ENCODE results near the gene MAST3.
"Not testable (repeated sequence)": the region's sequence is repeated elsewhere in the genome, so short reads cannot be mapped to it uniquely, and the experiment has no call there.

The MAST3 gene

GRCh38 chr19:18089096-18089541 lies 8.5 kb upstream of the MAST3 start:
- H3K56ac ChIP-seq (ENCODE audit: low read length); H3K4ac ChIP-seq (ENCODE audit: low read depth, low read length); H2BK5ac ChIP-seq (ENCODE audit: low read length); H2BK15ac ChIP-seq (replicated peaks; ENCODE audit: low read depth); H2AK5ac ChIP-seq (ENCODE audit: low read length); H3K4me1 ChIP-seq (ENCODE audit: control insufficient read depth, low read depth, low read length); H3K79me1 ChIP-seq (ENCODE audit: low read length); H3K4me3 ChIP-seq (ENCODE audit: low read length); H3K27me3 ChIP-seq (ENCODE audit: insufficient read depth, low read length, poor library complexity); H3K27ac ChIP-seq (ENCODE audit: low read depth, low read length); H4K5ac ChIP-seq (ENCODE audit: low read length); H2BK120ac ChIP-seq (ENCODE audit: low read depth, low read length); H3K36me3 ChIP-seq (ENCODE audit: control insufficient read depth, insufficient read depth, low read length); H4K8ac ChIP-seq (ENCODE audit: low read depth, low read length); H3K79me2 ChIP-seq (ENCODE audit: control insufficient read depth, insufficient read depth, low read length); DNase-seq; H3K9ac ChIP-seq (ENCODE audit: low read length); H3K18ac ChIP-seq (ENCODE audit: low read length); H3K23ac ChIP-seq (ENCODE audit: low read length); H3K4me2 ChIP-seq (ENCODE audit: low read length): not testable (repeated sequence)
- WGBS (ENCODE audit: extremely low coverage, insufficient coverage, low lambda C conversion rate), result no CpG with 5 or more reads among the region's 11 CpGs

DNA sequence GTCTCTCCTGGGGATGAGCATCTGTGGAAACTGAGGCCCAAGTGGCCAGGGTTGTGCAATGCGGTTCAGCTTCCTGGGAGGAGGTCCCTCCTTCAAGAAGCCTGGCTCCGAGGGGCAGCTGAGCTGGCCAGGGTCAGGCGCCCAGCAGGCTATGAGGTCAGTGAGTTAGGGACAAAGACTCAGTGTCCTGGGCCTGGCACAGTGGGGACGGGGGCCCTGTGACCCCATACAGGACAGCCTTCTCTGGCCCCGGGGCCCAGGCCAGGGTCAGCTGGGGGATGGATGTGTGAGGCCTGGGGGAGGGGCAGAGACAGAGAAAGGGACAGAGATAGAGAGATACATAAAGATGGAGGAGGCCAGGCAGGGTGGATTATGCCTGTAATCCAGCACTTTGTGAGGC lies 7.9 kb upstream of the MAST3 start:
- H3K18ac ChIP-seq (ENCODE audit: low read length), result no peak overlapping the region
- H3K79me1 ChIP-seq (ENCODE audit: low read length), result no peaks in the 10 kb centered on the region
- H2BK15ac ChIP-seq (replicated peaks; ENCODE audit: low read depth), result no peak overlapping the region
- no peak overlapping the region for H4K8ac ChIP-seq (ENCODE audit: low read depth, low read length)
- H2BK120ac ChIP-seq (ENCODE audit: low read depth, low read length), result no peak overlapping the region
- DNase-seq, result no peak
- H2AK5ac ChIP-seq (ENCODE audit: low read length), result no peak overlapping the region
- H3K36me3 ChIP-seq (ENCODE audit: control insufficient read depth, insufficient read depth, low read length), result no peaks in the 10 kb centered on the region
- H3K4me1 ChIP-seq (ENCODE audit: control insufficient read depth, low read depth, low read length), result no peaks in the 10 kb centered on the region
- no peak overlapping the region for H3K56ac ChIP-seq (ENCODE audit: low read length)
- H3K4me2 ChIP-seq (ENCODE audit: low read length), result no peak overlapping the region
- H3K79me2 ChIP-seq (ENCODE audit: control insufficient read depth, insufficient read depth, low read length), result no peaks in the 10 kb centered on the region
- WGBS (ENCODE audit: extremely low coverage, insufficient coverage, low lambda C conversion rate), result no CpG with 5 or more reads among the region's 5 CpGs
- H3K23ac ChIP-seq (ENCODE audit: low read length), result no peak overlapping the region
- no peaks in the 10 kb centered on the region for H3K27me3 ChIP-seq (ENCODE audit: insufficient read depth, low read length, poor library complexity)
- no peak overlapping the region for H3K27ac ChIP-seq (ENCODE audit: low read depth, low read length)
- no peak overlapping the region for H3K9ac ChIP-seq (ENCODE audit: low read length)
- no peak overlapping the region for H3K4me3 ChIP-seq (ENCODE audit: low read length)
- H2BK5ac ChIP-seq (ENCODE audit: low read length), result no peak overlapping the region
- no peak overlapping the region for H3K4ac ChIP-seq (ENCODE audit: low read depth, low read length)
- H4K5ac ChIP-seq (ENCODE audit: low read length), result no peak overlapping the region

DNA sequence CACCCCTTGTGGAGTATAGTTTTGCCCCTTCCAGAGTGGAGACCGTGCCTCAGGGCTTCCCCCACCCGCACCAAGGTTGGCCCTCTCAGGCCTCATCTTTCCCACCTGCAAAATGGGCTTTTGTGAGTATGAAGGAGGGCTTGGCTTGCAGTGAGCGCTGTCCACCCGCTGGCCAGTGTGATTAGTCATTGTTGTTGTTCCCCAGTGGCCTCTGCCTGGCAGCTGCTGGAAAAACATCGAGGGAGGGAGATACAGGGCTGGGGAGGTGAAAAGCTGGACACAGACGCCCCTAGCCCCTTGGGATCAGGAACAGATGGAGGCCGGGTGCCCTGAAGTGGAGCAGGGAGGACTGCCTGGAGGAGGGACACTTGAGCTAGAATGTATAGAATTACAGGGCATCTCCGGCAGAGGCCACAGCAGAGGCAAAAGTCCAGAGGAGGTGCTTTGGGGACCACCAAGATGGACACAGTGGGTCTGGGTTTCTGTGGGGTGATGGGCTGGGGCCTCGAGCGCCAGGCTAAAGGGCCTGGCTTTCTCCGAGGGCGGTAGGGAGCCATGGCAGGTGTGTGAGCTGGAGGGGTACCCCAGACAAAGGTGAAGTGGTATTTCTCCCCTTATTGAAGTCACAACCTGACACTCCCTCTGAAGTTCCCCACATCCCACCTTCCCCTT lies 6.9 kb upstream of the MAST3 start:
- Histone ChIP-seq H3K18ac (ENCODE audit: low read length) (no peak overlapping the region), H3K4me2 (ENCODE audit: low read length) (no peak overlapping the region), H2BK5ac (ENCODE audit: low read length) (no peak overlapping the region), H4K5ac (ENCODE audit: low read length) (no peak overlapping the region), H3K36me3 (ENCODE audit: control insufficient read depth, insufficient read depth, low read length) (no peaks in the 10 kb centered on the region), H3K4me1 (ENCODE audit: control insufficient read depth, low read depth, low read length) (no peaks in the 10 kb centered on the region), H3K27ac (ENCODE audit: low read depth, low read length) (no peak overlapping the region), H3K79me1 (ENCODE audit: low read length) (no peaks in the 10 kb centered on the region), H3K9ac (ENCODE audit: low read length) (no peak overlapping the region), H3K27me3 (ENCODE audit: insufficient read depth, low read length, poor library complexity) (no peaks in the 10 kb centered on the region), H3K56ac (ENCODE audit: low read length) (no peak overlapping the region), H4K8ac (ENCODE audit: low read depth, low read length) (no peak overlapping the region), H3K4ac (ENCODE audit: low read depth, low read length) (no peak overlapping the region), H2AK5ac (ENCODE audit: low read length) (no peak overlapping the region), H3K4me3 (ENCODE audit: low read length) (no peak overlapping the region), H2BK120ac (ENCODE audit: low read depth, low read length) (no peak overlapping the region), H3K23ac (ENCODE audit: low read length) (no peak overlapping the region), H2BK15ac (replicated peaks; ENCODE audit: low read depth) (no peak overlapping the region), H3K79me2 (ENCODE audit: control insufficient read depth, insufficient read depth, low read length) (no peaks in the 10 kb centered on the region)
- no CpG with 5 or more reads among the region's 12 CpGs for WGBS (ENCODE audit: extremely low coverage, insufficient coverage, low lambda C conversion rate)
- DNase-seq, result no peak

DNA sequence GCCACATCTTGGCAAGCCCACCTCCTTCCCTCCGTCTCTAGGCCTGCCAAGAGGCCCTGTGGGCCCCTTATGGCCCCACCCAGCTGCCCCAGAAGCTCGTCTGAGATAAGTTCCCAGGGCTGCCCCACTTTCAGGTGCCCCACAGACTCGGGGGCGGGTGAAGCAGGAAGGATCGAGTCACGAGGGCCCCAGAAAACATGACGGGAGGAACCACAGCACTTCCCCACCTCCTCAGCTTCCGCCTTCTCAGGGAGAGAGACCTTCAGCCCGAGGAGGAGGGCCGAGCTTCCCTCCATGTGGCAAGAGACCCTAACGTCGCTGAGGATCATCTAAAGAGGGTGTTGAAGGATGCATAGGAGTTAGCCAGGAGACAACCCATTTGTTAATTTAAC lies 6.4 kb upstream of the MAST3 start:
- H3K9ac ChIP-seq (ENCODE audit: low read length), result no peak overlapping the region
- H3K23ac ChIP-seq (ENCODE audit: low read length), result no peak overlapping the region
- no peaks in the 10 kb centered on the region for H3K4me1 ChIP-seq (ENCODE audit: control insufficient read depth, low read depth, low read length)
- H4K8ac ChIP-seq (ENCODE audit: low read depth, low read length), result no peak overlapping the region
- H3K18ac ChIP-seq (ENCODE audit: low read length), result no peak overlapping the region
- no peaks in the 10 kb centered on the region for H3K79me1 ChIP-seq (ENCODE audit: low read length)
- H2BK15ac ChIP-seq (replicated peaks; ENCODE audit: low read depth), result no peak overlapping the region
- no peak overlapping the region for H3K4ac ChIP-seq (ENCODE audit: low read depth, low read length)
- no peaks in the 10 kb centered on the region for H3K36me3 ChIP-seq (ENCODE audit: control insufficient read depth, insufficient read depth, low read length)
- no peak overlapping the region for H2AK5ac ChIP-seq (ENCODE audit: low read length)
- DNase-seq, result no peak
- no peaks in the 10 kb centered on the region for H3K27me3 ChIP-seq (ENCODE audit: insufficient read depth, low read length, poor library complexity)
- H2BK5ac ChIP-seq (ENCODE audit: low read length), result no peak overlapping the region
- no peak overlapping the region for H3K4me3 ChIP-seq (ENCODE audit: low read length)
- H3K79me2 ChIP-seq (ENCODE audit: control insufficient read depth, insufficient read depth, low read length), result no peaks in the 10 kb centered on the region
- H2BK120ac ChIP-seq (ENCODE audit: low read depth, low read length), result no peak overlapping the region
- WGBS (ENCODE audit: extremely low coverage, insufficient coverage, low lambda C conversion rate), result no CpG with 5 or more reads among the region's 12 CpGs
- no peak overlapping the region for H3K4me2 ChIP-seq (ENCODE audit: low read length)
- no peak overlapping the region for H3K56ac ChIP-seq (ENCODE audit: low read length)
- H4K5ac ChIP-seq (ENCODE audit: low read length), result no peak overlapping the region
- H3K27ac ChIP-seq (ENCODE audit: low read depth, low read length), result no peak overlapping the region

GRCh38 chr19:18093439-18094161 lies 4.0 kb upstream of the MAST3 start:
- H2BK15ac ChIP-seq (replicated peaks; ENCODE audit: low read depth), result no peak overlapping the region
- DNase-seq, result peak; percentile 63
- no peak overlapping the region for H3K27ac ChIP-seq (ENCODE audit: low read depth, low read length)
- H3K36me3 ChIP-seq (ENCODE audit: control insufficient read depth, insufficient read depth, low read length), result no peaks in the 10 kb centered on the region
- no peak overlapping the region for H4K8ac ChIP-seq (ENCODE audit: low read depth, low read length)
- H3K9ac ChIP-seq (ENCODE audit: low read length), result no peak overlapping the region
- no peak overlapping the region for H3K18ac ChIP-seq (ENCODE audit: low read length)
- 100% methylated on average over 1 of the region's 6 CpGs for WGBS (ENCODE audit: extremely low coverage, insufficient coverage, low lambda C conversion rate)
- H3K4me1 ChIP-seq (ENCODE audit: control insufficient read depth, low read depth, low read length), result no peaks in the 10 kb centered on the region
- H3K79me2 ChIP-seq (ENCODE audit: control insufficient read depth, insufficient read depth, low read length), result no peaks in the 10 kb centered on the region
- no peak overlapping the region for H3K4me3 ChIP-seq (ENCODE audit: low read length)
- H3K27me3 ChIP-seq (ENCODE audit: insufficient read depth, low read length, poor library complexity), result no peaks in the 10 kb centered on the region
- no peak overlapping the region for H2BK120ac ChIP-seq (ENCODE audit: low read depth, low read length)
- H3K56ac ChIP-seq (ENCODE audit: low read length), result no peak overlapping the region
- no peak overlapping the region for H3K4me2 ChIP-seq (ENCODE audit: low read length)
- H2BK5ac ChIP-seq (ENCODE audit: low read length), result no peak overlapping the region
- no peak overlapping the region for H3K23ac ChIP-seq (ENCODE audit: low read length)
- H3K4ac ChIP-seq (ENCODE audit: low read depth, low read length), result no peak overlapping the region
- no peak overlapping the region for H2AK5ac ChIP-seq (ENCODE audit: low read length)
- H3K79me1 ChIP-seq (ENCODE audit: low read length), result no peaks in the 10 kb centered on the region
- H4K5ac ChIP-seq (ENCODE audit: low read length), result peak overlapping the region; percentile 39

Measured in mesendoderm (in vitro differentiated cells).